HEK293T (cell line): ENCODE results near the gene C10orf67.
A peak's percentile ranks its signal among the peaks of the same experiment; 100 is the strongest.

ENCODE experiments used
- CTCF ChIA-PET: fragments of 350-600 bp; formaldehyde crosslinking; extraction: SDS; loops from one replicate; lab custom pipeline; 2021; ENCODE audit warnings: antibody characterized with exemption, inconsistent platforms; lab: Yijun Ruan, JAX
- POLR2A ChIA-PET: fragments of 350-600 bp; formaldehyde crosslinking; extraction: SDS; loops from one replicate; lab custom pipeline; 2020; ENCODE audit warnings: antibody characterized with exemption, inconsistent platforms; lab: Yijun Ruan, JAX
- DNase-seq: peaks from one replicate; pipeline ENCODE4 v3.0.0; 2012; ENCODE audit warnings: mixed read lengths; ENCODE audit errors: extremely low spot score
- ARNT ChIP-seq: fragments of 450-650 bp; IDR thresholded peaks from 2 replicates; pipeline ENCODE4 v1.6.1; 2017; ENCODE audit warnings: mild to moderate bottlenecking
- BHLHE40 ChIP-seq: fragments of 450-650 bp; IDR thresholded peaks from 2 replicates; pipeline ENCODE4 v1.6.1; 2016; ENCODE audit warnings: mild to moderate bottlenecking, moderate library complexity, borderline replicate concordance
- CTBP1 ChIP-seq: fragments of 450-650 bp; IDR thresholded peaks from 2 replicates; pipeline ENCODE4 v1.6.1; 2016; ENCODE audit warnings: borderline replicate concordance
- ELF4 ChIP-seq: fragments of 450-650 bp; IDR thresholded peaks from 2 replicates; pipeline ENCODE4 v1.6.1; 2017; ENCODE audit warnings: antibody characterized with exemption
- FOXA1 ChIP-seq: fragments of 450-650 bp; IDR thresholded peaks from 2 replicates; pipeline ENCODE4 v1.6.1; 2016; ENCODE audit warnings: mild to moderate bottlenecking
- FOXK2 ChIP-seq: fragments of 450-650 bp; IDR thresholded peaks from 2 replicates; pipeline ENCODE4 v1.6.1; 2016; ENCODE audit warnings: mild to moderate bottlenecking
- FOXM1 ChIP-seq: fragments of 450-650 bp; IDR thresholded peaks from 2 replicates; pipeline ENCODE4 v1.6.1; 2017; ENCODE audit warnings: mild to moderate bottlenecking, borderline replicate concordance
- HDGF ChIP-seq: fragments of 450-650 bp; IDR thresholded peaks from 2 replicates; pipeline ENCODE4 v1.6.1; 2017; ENCODE audit warnings: antibody characterized with exemption, borderline replicate concordance
- L3MBTL2 ChIP-seq: fragments of 450-650 bp; conservative IDR thresholded peaks from 2 replicates; pipeline ENCODE4 v1.6.1; 2016; ENCODE audit warnings: mild to moderate bottlenecking
- LEF1 ChIP-seq: fragments of 450-650 bp; IDR thresholded peaks from 2 replicates; pipeline ENCODE4 v1.6.1; 2017; ENCODE audit warnings: mild to moderate bottlenecking, borderline replicate concordance
- PKNOX1 ChIP-seq: fragments of 450-650 bp; IDR thresholded peaks from 2 replicates; pipeline ENCODE4 v1.6.1; 2016
- SP1 ChIP-seq: fragments of 450-650 bp; IDR thresholded peaks from 2 replicates; pipeline ENCODE4 v1.6.1; 2017
- SUZ12 ChIP-seq: fragments of 450-650 bp; IDR thresholded peaks from 2 replicates; pipeline ENCODE4 v1.6.1; 2016; ENCODE audit warnings: mild to moderate bottlenecking
- TARDBP ChIP-seq: fragments of 450-650 bp; IDR thresholded peaks from 2 replicates; pipeline ENCODE4 v1.6.1; 2016
- ZNF384 ChIP-seq: fragments of 450-650 bp; IDR thresholded peaks from 2 replicates; pipeline ENCODE4 v1.6.1; 2016

Gene C10orf67

GRCh38 chr10:23172429-23173213 is 172.0 kb downstream of the C10orf67 start:
- no peak for TF ChIP-seq FOXA1
- TF ChIP-seq SUZ12: no peak
- TF ChIP-seq BHLHE40: no peak
- TF ChIP-seq CTBP1: no peak
- TF ChIP-seq ARNT: no peak
- TF ChIP-seq PKNOX1: no peak
- no peak for TF ChIP-seq FOXK2
- TF ChIP-seq LEF1: no peak
- no peak for TF ChIP-seq ZNF384
- TF ChIP-seq ELF4: no peak
- no peak for TF ChIP-seq SP1
- TF ChIP-seq FOXM1: no peak
- no peak for DNase-seq
- POLR2A ChIA-PET: no interaction called here
- CTCF ChIA-PET: interaction anchor here (1.0 kb wide), 1 partner anchor 14 kb away, joined by 3 read pairs; no protein-coding TSS in a partner anchor

- TF ChIP-seq L3MBTL2 (peak; percentile 25; the same call in 1 of the 2 replicates), PKNOX1 (no peak)
- POLR2A ChIA-PET: no interaction called here
- CTCF ChIA-PET: no interaction called here
- peak; percentile 62 for DNase-seq
Measured at GRCh38 chr10:23171232-23171876, 173.2 kb downstream of the C10orf67 start.

DNA sequence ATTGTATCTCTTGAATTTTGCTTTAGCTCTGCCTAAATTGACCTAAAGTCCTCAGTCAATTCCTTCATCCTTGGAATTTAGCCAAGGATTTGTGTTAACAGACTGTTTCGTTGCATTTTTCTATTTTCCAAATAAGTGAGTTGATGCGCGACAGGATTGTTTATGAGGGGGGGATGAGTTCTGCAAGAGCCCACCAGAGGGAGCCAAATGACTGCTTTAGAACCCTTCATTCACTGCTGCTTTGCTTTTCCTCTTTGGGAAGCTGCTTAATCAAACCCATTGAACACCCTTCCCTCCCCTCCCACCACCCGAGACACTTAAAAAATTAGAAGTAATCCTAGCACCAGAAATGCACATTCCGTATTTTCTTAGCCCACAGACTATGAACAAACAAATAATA is 186.2 kb downstream of the C10orf67 start:
- DNase-seq: peak; percentile 71
- POLR2A ChIA-PET: no interaction called here
- TF ChIP-seq PKNOX1 (peak; percentile 51), ELF4 (no peak)
- CTCF ChIA-PET: interaction anchor here (0.6 to 5.4 kb wide), 11 partner anchors 10 to 1359 kb away, joined by 3 to 58 read pairs (median 3); no protein-coding TSS in a partner anchor

DNA sequence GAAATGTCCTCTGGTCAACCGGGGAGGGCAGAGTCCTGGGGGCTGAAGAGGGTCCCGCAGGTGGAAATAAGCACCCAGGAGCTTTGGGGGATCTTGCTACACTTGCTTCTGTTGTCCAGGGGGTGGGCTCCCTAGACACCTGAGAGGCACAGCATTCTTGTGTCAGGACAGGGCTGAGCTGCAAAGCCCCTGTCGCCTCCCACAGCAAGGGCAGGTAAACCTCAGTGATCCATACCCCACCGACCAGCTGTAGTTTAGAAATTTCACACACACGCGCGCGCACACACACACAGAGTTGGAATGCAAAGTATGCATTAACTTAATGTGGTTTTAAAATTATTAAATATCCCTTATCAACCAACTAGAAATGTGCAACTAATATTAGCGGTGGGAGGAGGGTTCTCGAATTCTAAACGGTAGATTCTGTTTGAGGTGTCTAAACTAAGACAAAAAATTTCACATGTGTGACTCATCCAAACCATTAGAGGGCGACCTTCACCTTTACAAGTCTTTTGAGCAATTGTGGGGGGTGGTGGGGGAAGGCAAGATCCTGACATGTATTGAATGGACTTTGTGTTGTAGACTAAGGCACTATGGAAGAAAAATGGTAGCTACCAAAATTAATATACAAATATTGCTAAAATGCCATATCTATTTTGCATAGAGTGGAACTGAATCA is 186.8 kb downstream of the C10orf67 start:
- ChIA-PET CTCF (interaction anchor here (0.6 to 5.4 kb wide), 11 partner anchors 11 to 1360 kb away, joined by 3 to 58 read pairs (median 4); no protein-coding TSS in a partner anchor), POLR2A (no interaction called here)
- DNase-seq: peak; percentile 57
- no peak for TF ChIP-seq TARDBP
- no peak for TF ChIP-seq LEF1
- no peak for TF ChIP-seq FOXA1
- TF ChIP-seq PKNOX1: no peak
- no peak for TF ChIP-seq ELF4
- TF ChIP-seq CTBP1: no peak
- TF ChIP-seq SUZ12: no peak
- no peak for TF ChIP-seq BHLHE40
- no peak for TF ChIP-seq FOXK2
- TF ChIP-seq HDGF: no peak
- TF ChIP-seq ZNF384: no peak
- TF ChIP-seq ARNT: no peak

DNA sequence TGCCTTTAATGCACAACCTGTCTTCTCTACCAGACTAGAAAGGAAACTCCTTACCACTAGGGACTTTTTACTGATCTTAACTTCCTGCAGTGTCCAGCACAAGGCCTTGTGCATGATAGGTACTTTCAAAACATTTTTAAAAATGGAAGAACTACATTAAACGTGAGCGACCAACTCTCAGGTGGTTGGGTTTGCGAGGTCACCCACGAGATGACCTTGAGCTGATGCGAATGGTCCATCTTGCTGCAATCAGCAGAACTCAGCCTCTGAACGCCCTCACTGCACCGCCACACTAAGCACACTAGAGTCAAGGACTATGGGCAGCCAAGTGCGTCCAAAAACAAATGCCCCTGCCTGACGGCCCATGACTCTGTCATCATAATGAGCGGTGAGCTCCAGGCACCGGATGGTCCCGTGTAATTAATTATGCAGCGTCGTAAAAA is 187.3 kb downstream of the C10orf67 start:
- CTCF ChIA-PET: interaction anchor here (0.5 to 5.4 kb wide), 5 partner anchors 11 to 1164 kb away, joined by 3 to 58 read pairs (median 4); no protein-coding TSS in a partner anchor
- POLR2A ChIA-PET: no interaction called here
- DNase-seq: no peak
- no peak for TF ChIP-seq SUZ12
- no peak for TF ChIP-seq ARNT
- no peak for TF ChIP-seq LEF1
- TF ChIP-seq ELF4: no peak
- no peak for TF ChIP-seq CTBP1
- no peak for TF ChIP-seq BHLHE40
